Panc1 (cell line): ENCODE data around the gene BRIX1. TPM values are rescaled to one million over a fixed set of nuclear protein-coding genes. Genes with fewer than 3 reads are reported as not detected.

ENCODE experiments used
- ATAC-seq: fragments of 200-7000 bp; cut with Tn5 transposase; 2 replicates; pipeline ENCODE4 v1.9.1; 2020; ENCODE audit warnings: mild to moderate bottlenecking, moderate library complexity
- BruUV-seq: library from RNA; stranded (reverse); fragments of 400-500 nt; replicated peaks from 2 replicates; lab custom pipeline; 2021; lab: Mats Ljungman, UMichigan
- CTCF ChIA-PET: fragments of 300-600 bp; sonication (Branson Sonifier 250); formaldehyde crosslinking; loops from one replicate; lab custom pipeline; 2022; ENCODE audit warnings: antibody characterized with exemption; lab: Charles Lee
- POLR2A ChIA-PET: fragments of 300-600 bp; sonication (Branson Sonifier 250); formaldehyde crosslinking; loops from one replicate; lab custom pipeline; 2022; ENCODE audit warnings: antibody characterized with exemption; lab: Charles Lee
- DNase-seq: peaks from one replicate; pipeline ENCODE4 v3.0.0-alpha.2; 2010; ENCODE audit warnings: low read depth, low spot score
- H3K27ac ChIP-seq: 2 replicates; pipeline ENCODE4 v1.5.1; 2011; ENCODE audit warnings: mild to moderate bottlenecking, low read length, inconsistent platforms
- H3K27me3 ChIP-seq: fragments of 200-500 bp; sonication (Bioruptor generic); 2 replicates; pipeline ENCODE4 v1.6.0; 2014; ENCODE audit warnings: low read length, inconsistent platforms; ENCODE audit not compliant: control insufficient read depth, insufficient read depth
- H3K36me3 ChIP-seq: fragments of 200-500 bp; sonication (Bioruptor generic); 2 replicates; pipeline ENCODE4 v1.5.1; 2014; ENCODE audit warnings: inconsistent platforms, mild to moderate bottlenecking, low read length, moderate library complexity; ENCODE audit not compliant: control insufficient read depth, insufficient read depth
- H3K4me1 ChIP-seq: 2 replicates; pipeline ENCODE4 v1.5.1; 2011; ENCODE audit warnings: inconsistent platforms, mild to moderate bottlenecking, low read length, moderate library complexity; ENCODE audit not compliant: control insufficient read depth, insufficient read depth
- H3K4me3 ChIP-seq, 2 experiments: 2 replicates each; pipeline ENCODE4 v1.5.1; 2011 to 2012; ENCODE audit warnings: low read depth in 2 of 2, low read length in 2 of 2, mild to moderate bottlenecking in 2 of 2, inconsistent platforms in 1 of 2, moderate library complexity in 1 of 2
- H3K9me3 ChIP-seq: fragments of 200-500 bp; sonication (Bioruptor generic); 2 replicates; pipeline ENCODE4 v1.5.1; 2014; ENCODE audit warnings: low read depth, mild to moderate bottlenecking, inconsistent platforms, low read length, moderate library complexity; ENCODE audit not compliant: control insufficient read depth, insufficient read depth
- POLR2AphosphoS5 ChIP-seq: IDR thresholded peaks from 2 replicates; pipeline ENCODE4 v1.6.1; 2012; ENCODE audit warnings: mild to moderate bottlenecking, low read depth, low read length, moderate library complexity
- SIN3A ChIP-seq: IDR thresholded peaks from 2 replicates; pipeline ENCODE4 v1.6.1; 2012; ENCODE audit warnings: low read depth, mild to moderate bottlenecking, low read length, moderate library complexity, borderline replicate concordance; ENCODE audit not compliant: insufficient read depth
- TCF7L2 ChIP-seq: IDR thresholded peaks from 2 replicates; pipeline ENCODE4 v1.6.1; 2011; ENCODE audit warnings: mild to moderate bottlenecking, low read depth, low read length, inconsistent platforms
- in situ Hi-C: cut with HindIII; loops from 2 replicates; pipeline ENCODE4 v1.10.0; 2016; ENCODE audit warnings: low sequenced_read_pairs, low pct_unique_long_range_greater_than_20kb
- intact Hi-C: fragments of 100-400 bp; cut with micrococcal nuclease; formaldehyde crosslinking; loops from one replicate; pipeline ENCODE4 v1.10.0; 2022; ENCODE audit not compliant: unreplicated experiment
- total RNA-seq: library from RNA; stranded (reverse); gene quantifications from one replicate; pipeline ENCODE4 v1.2.1, GENCODE V29; 2021; ENCODE audit not compliant: unreplicated experiment
- TF ChIP-seq, protein P1 (sequence below), 2 experiments: IDR thresholded peaks; 2 replicates each; pipeline ENCODE4 v1.6.1; 2011 to 2012; ENCODE audit warnings: low read depth in 2 of 2, control low read depth in 1 of 2, low read length in 1 of 2, mild to moderate bottlenecking in 1 of 2, moderate library complexity in 1 of 2; ENCODE audit not compliant: insufficient read depth in 1 of 2
- TF ChIP-seq, protein P2 (sequence below): fragments of 450-650 bp; IDR thresholded peaks from 2 replicates; pipeline ENCODE4 v1.5.1; 2017; ENCODE audit warnings: mild to moderate bottlenecking

Gene BRIX1
- total RNA-seq, 1 experiment from 2014 or later: 46.6 TPM

DNA sequence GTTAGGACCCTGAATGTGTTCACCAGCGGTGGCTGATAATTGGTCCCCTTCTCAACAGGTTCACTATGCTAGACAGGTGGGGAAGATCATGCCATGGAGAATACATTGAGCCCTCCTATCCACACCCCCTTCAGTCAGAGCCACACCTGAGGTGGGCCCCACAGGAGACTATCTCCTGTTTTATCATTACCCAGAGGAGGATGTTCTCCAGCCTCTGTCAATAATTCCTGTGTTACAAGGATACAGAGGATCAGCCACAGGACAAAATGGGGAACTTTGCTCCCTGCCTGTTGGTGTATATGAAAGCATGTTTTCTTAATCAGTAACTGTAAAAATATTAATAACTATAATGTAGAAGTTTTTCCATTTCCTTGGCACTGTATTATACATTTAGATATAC lies 26.1 kb upstream of the BRIX1 start:
- ATAC-seq: no peak
- ChIA-PET CTCF (no interaction called here), POLR2A (no interaction called here)
- BruUV-seq: no TSS peak
- in situ Hi-C loops (no loop called here), intact Hi-C loops (no loop called here)
- H3K4me1 ChIP-seq: no peaks in the 10 kb centered on the region
- no peak overlapping the region for H3K4me3 ChIP-seq
- TF ChIP-seq TCF7L2 (no peak), POLR2AphosphoS5 (no peak), SIN3A (no peak)
- TF ChIP-seq, protein P1, sequence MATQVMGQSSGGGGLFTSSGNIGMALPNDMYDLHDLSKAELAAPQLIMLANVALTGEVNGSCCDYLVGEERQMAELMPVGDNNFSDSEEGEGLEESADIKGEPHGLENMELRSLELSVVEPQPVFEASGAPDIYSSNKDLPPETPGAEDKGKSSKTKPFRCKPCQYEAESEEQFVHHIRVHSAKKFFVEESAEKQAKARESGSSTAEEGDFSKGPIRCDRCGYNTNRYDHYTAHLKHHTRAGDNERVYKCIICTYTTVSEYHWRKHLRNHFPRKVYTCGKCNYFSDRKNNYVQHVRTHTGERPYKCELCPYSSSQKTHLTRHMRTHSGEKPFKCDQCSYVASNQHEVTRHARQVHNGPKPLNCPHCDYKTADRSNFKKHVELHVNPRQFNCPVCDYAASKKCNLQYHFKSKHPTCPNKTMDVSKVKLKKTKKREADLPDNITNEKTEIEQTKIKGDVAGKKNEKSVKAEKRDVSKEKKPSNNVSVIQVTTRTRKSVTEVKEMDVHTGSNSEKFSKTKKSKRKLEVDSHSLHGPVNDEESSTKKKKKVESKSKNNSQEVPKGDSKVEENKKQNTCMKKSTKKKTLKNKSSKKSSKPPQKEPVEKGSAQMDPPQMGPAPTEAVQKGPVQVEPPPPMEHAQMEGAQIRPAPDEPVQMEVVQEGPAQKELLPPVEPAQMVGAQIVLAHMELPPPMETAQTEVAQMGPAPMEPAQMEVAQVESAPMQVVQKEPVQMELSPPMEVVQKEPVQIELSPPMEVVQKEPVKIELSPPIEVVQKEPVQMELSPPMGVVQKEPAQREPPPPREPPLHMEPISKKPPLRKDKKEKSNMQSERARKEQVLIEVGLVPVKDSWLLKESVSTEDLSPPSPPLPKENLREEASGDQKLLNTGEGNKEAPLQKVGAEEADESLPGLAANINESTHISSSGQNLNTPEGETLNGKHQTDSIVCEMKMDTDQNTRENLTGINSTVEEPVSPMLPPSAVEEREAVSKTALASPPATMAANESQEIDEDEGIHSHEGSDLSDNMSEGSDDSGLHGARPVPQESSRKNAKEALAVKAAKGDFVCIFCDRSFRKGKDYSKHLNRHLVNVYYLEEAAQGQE (IDR thresholded peaks at IDR 0.05; ENCODE audit: insufficient read depth in 1 of 2, low read depth in 2 of 2, low read length in 1 of 2): no peak
- TF ChIP-seq, protein P2, sequence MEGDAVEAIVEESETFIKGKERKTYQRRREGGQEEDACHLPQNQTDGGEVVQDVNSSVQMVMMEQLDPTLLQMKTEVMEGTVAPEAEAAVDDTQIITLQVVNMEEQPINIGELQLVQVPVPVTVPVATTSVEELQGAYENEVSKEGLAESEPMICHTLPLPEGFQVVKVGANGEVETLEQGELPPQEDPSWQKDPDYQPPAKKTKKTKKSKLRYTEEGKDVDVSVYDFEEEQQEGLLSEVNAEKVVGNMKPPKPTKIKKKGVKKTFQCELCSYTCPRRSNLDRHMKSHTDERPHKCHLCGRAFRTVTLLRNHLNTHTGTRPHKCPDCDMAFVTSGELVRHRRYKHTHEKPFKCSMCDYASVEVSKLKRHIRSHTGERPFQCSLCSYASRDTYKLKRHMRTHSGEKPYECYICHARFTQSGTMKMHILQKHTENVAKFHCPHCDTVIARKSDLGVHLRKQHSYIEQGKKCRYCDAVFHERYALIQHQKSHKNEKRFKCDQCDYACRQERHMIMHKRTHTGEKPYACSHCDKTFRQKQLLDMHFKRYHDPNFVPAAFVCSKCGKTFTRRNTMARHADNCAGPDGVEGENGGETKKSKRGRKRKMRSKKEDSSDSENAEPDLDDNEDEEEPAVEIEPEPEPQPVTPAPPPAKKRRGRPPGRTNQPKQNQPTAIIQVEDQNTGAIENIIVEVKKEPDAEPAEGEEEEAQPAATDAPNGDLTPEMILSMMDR: no peak
- peaks cover 19% of the 10 kb centered on the region for H3K27me3 ChIP-seq
- no peak for DNase-seq
- H3K36me3 ChIP-seq: no peaks in the 10 kb centered on the region
- no peak overlapping the region for H3K27ac ChIP-seq
- no peaks in the 10 kb centered on the region for H3K9me3 ChIP-seq

DNA sequence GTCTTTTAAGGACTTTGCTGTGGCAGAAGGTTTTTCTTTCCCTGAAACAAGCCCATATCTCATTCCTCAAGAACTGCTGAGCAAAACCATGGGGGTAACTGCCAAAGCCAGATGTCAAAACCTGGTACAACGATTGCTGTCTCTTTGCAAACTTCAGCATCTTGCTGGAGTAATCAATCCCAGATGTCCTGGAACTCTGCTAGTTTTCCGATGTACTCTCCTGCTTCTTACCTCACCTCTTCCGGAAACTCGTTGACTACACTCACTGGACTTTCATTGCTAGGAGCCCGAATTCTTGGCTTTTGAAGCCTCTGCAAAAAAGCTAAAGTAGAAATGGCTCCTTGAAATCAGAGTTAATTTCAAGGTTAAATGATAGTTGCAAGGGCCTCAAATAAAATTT lies 23.5 kb upstream of the BRIX1 start:
- ATAC-seq: no peak
- BruUV-seq: no TSS peak
- in situ Hi-C loops: no loop called here
- Histone ChIP-seq H3K4me3 (no peak overlapping the region), H3K27me3 (peaks cover 8% of the 10 kb centered on the region; the same call in 1 of the 2 replicates), H3K9me3 (no peaks in the 10 kb centered on the region), H3K4me1 (no peaks in the 10 kb centered on the region), H3K27ac (no peak overlapping the region), H3K36me3 (no peaks in the 10 kb centered on the region)
- intact Hi-C loops: loop anchor here (10.0 kb wide), 1 partner anchor 237 kb away; the partner anchor contains the start of gene RAI14
- DNase-seq: no peak
- CTCF ChIA-PET: no interaction called here
- TF ChIP-seq TCF7L2: no peak
- TF ChIP-seq, protein P2: no peak
- no peak for TF ChIP-seq SIN3A
- TF ChIP-seq, protein P1 (IDR thresholded peaks at IDR 0.05; ENCODE audit: insufficient read depth in 1 of 2, low read depth in 2 of 2, low read length in 1 of 2): no peak
- no peak for TF ChIP-seq POLR2AphosphoS5
- POLR2A ChIA-PET: no interaction called here
